ENCODE measurements around the gene PDC. TPM values are rescaled to one million over a fixed set of nuclear protein-coding genes. Genes with fewer than 3 reads are reported as not detected.
"Not testable (repeated sequence)": the region's sequence is repeated elsewhere in the genome, so short reads cannot be mapped to it uniquely, and the experiment has no call there.

PDC gene
- total and polyA plus RNA-seq, 9 of the 15 experiments (the other 6 are each of a cell fraction or from before 2014, with no cell fraction given): not detected

DNA sequence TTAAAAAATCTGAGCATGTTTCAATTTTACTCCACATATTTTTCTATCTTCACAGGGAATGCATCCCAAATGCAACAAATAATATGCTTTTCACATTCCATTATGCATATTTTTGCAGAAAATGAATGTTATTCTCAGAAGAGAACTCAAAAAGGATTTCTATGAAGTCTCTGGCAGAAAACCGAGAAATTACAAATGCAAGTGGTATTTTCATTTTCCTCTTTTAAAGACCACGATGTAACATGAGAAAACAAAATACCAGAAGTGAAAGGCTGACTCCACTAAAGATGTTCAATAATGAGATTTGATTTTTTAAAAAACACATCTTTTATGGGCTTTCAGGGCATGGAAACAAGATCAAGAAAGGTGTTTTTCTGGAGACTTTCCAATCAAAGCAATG, 5.0 kb upstream of the PDC start:
- no peaks in the 10 kb centered on the region for H3K36me3 ChIP-seq (ENCODE audit: control insufficient read depth, insufficient read depth, low read length)
- no peak overlapping the region for H3K4me3 ChIP-seq
- ChIA-PET CTCF (ENCODE audit: low intra/inter-chr PET ratio) (no interaction called here), POLR2A (no interaction called here)
- no peaks in the 10 kb centered on the region for H3K9me3 ChIP-seq (replicated peaks; ENCODE audit: control insufficient read depth, insufficient read depth, low read depth, low read length)
- WGBS (ENCODE audit: insufficient coverage, low coverage, missing lambda C conversion rate): 3% methylated on average over 2 of the region's 2 CpGs
- no peak overlapping the region for H3K9ac ChIP-seq (ENCODE audit: insufficient read depth in 1 of 2, low read depth in 2 of 2, low read length in 2 of 2)
- FAIRE-seq: no peak
- H3K4me2 ChIP-seq (ENCODE audit: insufficient read depth, low read length): no peak overlapping the region
- no peak for DNase-seq (ENCODE audit: extremely low read depth in 1 of 4, low spot score in 3 of 4)
- no peaks in the 10 kb centered on the region for H3K27me3 ChIP-seq (ENCODE audit: control insufficient read depth in 2 of 2, insufficient read depth in 2 of 2, low read length in 2 of 2)
- intact Hi-C loops (cut with micrococcal nuclease) (no loop called here), in situ Hi-C loops (cut with MboI) (no loop called here)
- BruUV-seq (replicated peaks): no TSS peak
- TF ChIP-seq ARID1B (IDR thresholded peaks at IDR 0.05) (no peak), MAFK (IDR thresholded peaks at IDR 0.05; ENCODE audit: low read length) (no peak), CREBBP (IDR thresholded peaks at IDR 0.05; ENCODE audit: low read depth, low read length) (no peak), ZNF778 (CRISPR knock-in tag; IDR thresholded peaks at IDR 0.05) (no peak), GTF2E2 (tag; IDR thresholded peaks at IDR 0.05) (no peak), HDAC2 (IDR thresholded peaks at IDR 0.05) (no peak), ZNF766 (CRISPR knock-in tag; conservative IDR thresholded peaks at IDR 0.05) (no peak), CGGBP1 (CRISPR knock-in tag; IDR thresholded peaks at IDR 0.05) (no peak), SIN3B (IDR thresholded peaks at IDR 0.05; ENCODE audit: low read depth) (no peak)
- TF ChIP-seq, protein P1, sequence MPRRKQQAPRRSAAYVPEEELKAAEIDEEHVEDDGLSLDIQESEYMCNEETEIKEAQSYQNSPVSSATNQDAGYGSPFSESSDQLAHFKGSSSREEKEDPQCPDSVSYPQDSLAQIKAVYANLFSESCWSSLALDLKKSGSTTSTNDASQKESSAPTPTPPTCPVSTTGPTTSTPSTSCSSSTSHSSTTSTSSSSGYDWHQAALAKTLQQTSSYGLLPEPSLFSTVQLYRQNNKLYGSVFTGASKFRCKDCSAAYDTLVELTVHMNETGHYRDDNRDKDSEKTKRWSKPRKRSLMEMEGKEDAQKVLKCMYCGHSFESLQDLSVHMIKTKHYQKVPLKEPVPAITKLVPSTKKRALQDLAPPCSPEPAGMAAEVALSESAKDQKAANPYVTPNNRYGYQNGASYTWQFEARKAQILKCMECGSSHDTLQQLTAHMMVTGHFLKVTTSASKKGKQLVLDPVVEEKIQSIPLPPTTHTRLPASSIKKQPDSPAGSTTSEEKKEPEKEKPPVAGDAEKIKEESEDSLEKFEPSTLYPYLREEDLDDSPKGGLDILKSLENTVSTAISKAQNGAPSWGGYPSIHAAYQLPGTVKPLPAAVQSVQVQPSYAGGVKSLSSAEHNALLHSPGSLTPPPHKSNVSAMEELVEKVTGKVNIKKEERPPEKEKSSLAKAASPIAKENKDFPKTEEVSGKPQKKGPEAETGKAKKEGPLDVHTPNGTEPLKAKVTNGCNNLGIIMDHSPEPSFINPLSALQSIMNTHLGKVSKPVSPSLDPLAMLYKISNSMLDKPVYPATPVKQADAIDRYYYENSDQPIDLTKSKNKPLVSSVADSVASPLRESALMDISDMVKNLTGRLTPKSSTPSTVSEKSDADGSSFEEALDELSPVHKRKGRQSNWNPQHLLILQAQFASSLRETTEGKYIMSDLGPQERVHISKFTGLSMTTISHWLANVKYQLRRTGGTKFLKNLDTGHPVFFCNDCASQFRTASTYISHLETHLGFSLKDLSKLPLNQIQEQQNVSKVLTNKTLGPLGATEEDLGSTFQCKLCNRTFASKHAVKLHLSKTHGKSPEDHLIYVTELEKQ (CRISPR knock-in tag; IDR thresholded peaks at IDR 0.05): no peak
- TF ChIP-seq, protein P2, sequence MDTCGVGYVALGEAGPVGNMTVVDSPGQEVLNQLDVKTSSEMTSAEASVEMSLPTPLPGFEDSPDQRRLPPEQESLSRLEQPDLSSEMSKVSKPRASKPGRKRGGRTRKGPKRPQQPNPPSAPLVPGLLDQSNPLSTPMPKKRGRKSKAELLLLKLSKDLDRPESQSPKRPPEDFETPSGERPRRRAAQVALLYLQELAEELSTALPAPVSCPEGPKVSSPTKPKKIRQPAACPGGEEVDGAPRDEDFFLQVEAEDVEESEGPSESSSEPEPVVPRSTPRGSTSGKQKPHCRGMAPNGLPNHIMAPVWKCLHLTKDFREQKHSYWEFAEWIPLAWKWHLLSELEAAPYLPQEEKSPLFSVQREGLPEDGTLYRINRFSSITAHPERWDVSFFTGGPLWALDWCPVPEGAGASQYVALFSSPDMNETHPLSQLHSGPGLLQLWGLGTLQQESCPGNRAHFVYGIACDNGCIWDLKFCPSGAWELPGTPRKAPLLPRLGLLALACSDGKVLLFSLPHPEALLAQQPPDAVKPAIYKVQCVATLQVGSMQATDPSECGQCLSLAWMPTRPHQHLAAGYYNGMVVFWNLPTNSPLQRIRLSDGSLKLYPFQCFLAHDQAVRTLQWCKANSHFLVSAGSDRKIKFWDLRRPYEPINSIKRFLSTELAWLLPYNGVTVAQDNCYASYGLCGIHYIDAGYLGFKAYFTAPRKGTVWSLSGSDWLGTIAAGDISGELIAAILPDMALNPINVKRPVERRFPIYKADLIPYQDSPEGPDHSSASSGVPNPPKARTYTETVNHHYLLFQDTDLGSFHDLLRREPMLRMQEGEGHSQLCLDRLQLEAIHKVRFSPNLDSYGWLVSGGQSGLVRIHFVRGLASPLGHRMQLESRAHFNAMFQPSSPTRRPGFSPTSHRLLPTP (IDR thresholded peaks at IDR 0.05; ENCODE audit: borderline replicate concordance, extremely low read depth, insufficient read length): no peak
- no peaks in the 10 kb centered on the region for H3K4me1 ChIP-seq (replicated peaks in 1 of 2; ENCODE audit: control insufficient read depth in 2 of 2, insufficient read depth in 2 of 2, low read length in 2 of 2)
- ATAC-seq: no peak
- no peak overlapping the region for H3K27ac ChIP-seq (ENCODE audit: extremely low read depth, low read depth, low read length)
- H2AFZ ChIP-seq (ENCODE audit: low read depth, low read length): no peak overlapping the region
- no peaks in the 10 kb centered on the region for H3K9me1 ChIP-seq (ENCODE audit: control insufficient read depth, insufficient read depth, low read length)
- H3K79me2 ChIP-seq (ENCODE audit: control insufficient read depth, insufficient read depth, low read length): no peaks in the 10 kb centered on the region
- H4K20me1 ChIP-seq (replicated peaks; ENCODE audit: control insufficient read depth, insufficient read depth, low read length): no peaks in the 10 kb centered on the region

DNA sequence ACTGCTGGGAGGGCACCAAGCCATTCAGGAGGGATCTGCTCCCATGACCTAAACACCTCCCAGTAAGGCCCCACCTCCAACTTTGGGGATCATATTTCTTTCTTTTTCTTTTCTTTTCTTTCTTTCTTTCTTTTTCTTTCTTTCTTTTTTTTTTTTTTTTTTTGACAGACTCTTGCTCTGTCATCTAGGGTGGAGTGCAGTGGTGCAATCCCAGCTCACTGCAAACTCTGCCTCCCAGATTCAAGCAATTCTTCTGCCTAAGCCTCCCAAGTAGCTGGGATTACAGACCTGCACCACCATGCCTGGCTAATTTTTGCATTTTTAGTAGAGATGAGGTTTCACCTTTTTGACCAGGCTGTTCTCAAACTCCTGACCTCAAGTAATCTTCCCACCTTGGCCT, 4.6 kb upstream of the PDC start:
- CTCF ChIA-PET (ENCODE audit: low intra/inter-chr PET ratio); H4K20me1 ChIP-seq (replicated peaks; ENCODE audit: control insufficient read depth, insufficient read depth, low read length); intact Hi-C loops (cut with micrococcal nuclease); H3K9me1 ChIP-seq (ENCODE audit: control insufficient read depth, insufficient read depth, low read length); ATAC-seq; H3K79me2 ChIP-seq (ENCODE audit: control insufficient read depth, insufficient read depth, low read length); BruUV-seq (replicated peaks); H3K4me2 ChIP-seq (ENCODE audit: insufficient read depth, low read length); POLR2A ChIA-PET; FAIRE-seq; H3K27ac ChIP-seq (ENCODE audit: extremely low read depth, low read depth, low read length); H2AFZ ChIP-seq (ENCODE audit: low read depth, low read length); H3K27me3 ChIP-seq (ENCODE audit: control insufficient read depth in 2 of 2, insufficient read depth in 2 of 2, low read length in 2 of 2); H3K4me1 ChIP-seq (replicated peaks in 1 of 2; ENCODE audit: control insufficient read depth in 2 of 2, insufficient read depth in 2 of 2, low read length in 2 of 2); H3K36me3 ChIP-seq (ENCODE audit: control insufficient read depth, insufficient read depth, low read length); DNase-seq (ENCODE audit: extremely low read depth in 1 of 4, low spot score in 3 of 4); in situ Hi-C loops (cut with MboI); H3K4me3 ChIP-seq; H3K9me3 ChIP-seq (replicated peaks; ENCODE audit: control insufficient read depth, insufficient read depth, low read depth, low read length); H3K9ac ChIP-seq (ENCODE audit: insufficient read depth in 1 of 2, low read depth in 2 of 2, low read length in 2 of 2): not testable (repeated sequence)
